T-helper 17 cell (primary cell): ENCODE measurements around the gene GSDMA. TPM values are rescaled to one million over a fixed set of nuclear protein-coding genes. Genes with fewer than 3 reads are reported as not detected.

Source experiments
- total RNA-seq, 4 donors: library from RNA in 2 of 4; stranded (reverse) in 2 of 4; gene quantifications; one replicate each; pipeline ENCODE4 v1.2.3 and lab custom pipeline; 2022 to 2026

The GSDMA gene
- total RNA-seq, 2 donors from 2014 or later = 0.26 TPM; not detected in 1

Other genes with a start within 250 kb of the GSDMA start
- gene MIEN1, start 232.5 kb upstream of the GSDMA start, total RNA-seq = 10 to 100 TPM; 36.9 to 41.8 TPM
- gene GRB7, start 225.1 kb upstream of the GSDMA start, total RNA-seq = not detected
- 100 to 1,000 TPM; 106 to 113 TPM for gene IKZF3, start 98.7 kb upstream of the GSDMA start, total RNA-seq
- gene ZPBP2, start 94.8 kb upstream of the GSDMA start, total RNA-seq = under 1 TPM in 1 of 2 donors, not detected in 1; 0.37 TPM
- 10 to 100 TPM; 17.2 to 28.6 TPM for gene GSDMB, start 44.4 kb upstream of the GSDMA start, total RNA-seq
- gene ORMDL3, start 35.4 kb upstream of the GSDMA start, total RNA-seq = 10 to 100 TPM; 76.0 to 88.9 TPM
- gene LRRC3C, start 35.3 kb upstream of the GSDMA start, total RNA-seq = not detected
- gene PSMD3, start 17.8 kb downstream of the GSDMA start, total RNA-seq = 10 to 100 TPM; 51.8 to 63.9 TPM
- gene CSF3, start 52.4 kb downstream of the GSDMA start, total RNA-seq = not detected
- gene MED24, start 91.4 kb downstream of the GSDMA start, total RNA-seq = 10 to 100 TPM; 73.7 to 77.5 TPM
- 10 to 100 TPM; 29.8 to 32.2 TPM for gene THRA, start 100.0 kb downstream of the GSDMA start, total RNA-seq
- 100 to 1,000 TPM; 102 to 145 TPM for gene NR1D1, start 137.6 kb downstream of the GSDMA start, total RNA-seq
- gene MSL1, start 159.0 kb downstream of the GSDMA start, total RNA-seq = 100 to 1,000 TPM; 101 to 106 TPM
- gene CASC3, start 177.5 kb downstream of the GSDMA start, total RNA-seq = 100 to 1,000 TPM; 168 to 176 TPM
- 10 to 100 TPM in 1 of 2 donors, 1 to 10 TPM in 1; 6.9 to 10.5 TPM for gene RAPGEFL1, start 214.5 kb downstream of the GSDMA start, total RNA-seq